Measurements from ENCODE around the gene GRK6. TPM values are rescaled to one million over a fixed set of nuclear protein-coding genes. Genes with fewer than 3 reads are reported as not detected.
A peak's percentile ranks its signal among the peaks of the same experiment; 100 is the strongest.

Gene GRK6
- total and polyA plus RNA-seq, 3 donors from 2014 or later = 32.6 to 57.0 (median 51.8) TPM

- Histone ChIP-seq H3K9me3 (no peaks in the 10 kb centered on the region), H3K27me3 (no peaks in the 10 kb centered on the region), H3K27ac (no peak overlapping the region), H3K4me3 (no peak overlapping the region), H3K4me1 (peaks cover 25% of the 10 kb centered on the region), H3K36me3 (ENCODE audit: low read depth, missing control alignments) (no peaks in the 10 kb centered on the region)
- intact Hi-C loops (cut with DNase I; ENCODE audit: low total_unique reads) = no loop called here
- WGBS, 2 donors = 84 to 87% methylated on average over 10 of the region's 10 CpGs
- TF ChIP-seq CTCF (IDR thresholded peaks at IDR 0.05) (no peak), POLR2A (IDR thresholded peaks at IDR 0.05) (no peak)
- no peak for DNase-seq
Measured at GRCh38 chr5:177470759-177471536, 44.5 kb downstream of the GRK6 start.

GRCh38 chr5:177471610-177472356 is 45.3 kb downstream of the GRK6 start:
- TF ChIP-seq CTCF (IDR thresholded peaks at IDR 0.05) = no peak
- TF ChIP-seq POLR2A (IDR thresholded peaks at IDR 0.05) = no peak
- Histone ChIP-seq H3K27me3 (no peaks in the 10 kb centered on the region), H3K4me1 (peaks cover 25% of the 10 kb centered on the region), H3K4me3 (peak overlapping the region; percentile 71 to 72), H3K36me3 (ENCODE audit: low read depth, missing control alignments) (no peaks in the 10 kb centered on the region), H3K27ac (no peak overlapping the region), H3K9me3 (no peaks in the 10 kb centered on the region)
- intact Hi-C loops (cut with DNase I; ENCODE audit: low total_unique reads) = no loop called here
- DNase-seq = peak; percentile 57
- WGBS, 2 donors = 54 to 59% methylated on average over 10 to 14 of the region's 14 CpGs

GRCh38 chr5:177472460-177473442 is 46.3 kb downstream of the GRK6 start:
- Histone ChIP-seq H3K9me3 (no peaks in the 10 kb centered on the region), H3K4me1 (peaks cover 26% of the 10 kb centered on the region), H3K36me3 (ENCODE audit: low read depth, missing control alignments) (no peaks in the 10 kb centered on the region), H3K27ac (peak overlapping the region; percentile 73 to 82), H3K4me3 (peak overlapping the region; percentile 71 to 72), H3K27me3 (no peaks in the 10 kb centered on the region)
- no peak for TF ChIP-seq POLR2A (IDR thresholded peaks at IDR 0.05)
- no peak for TF ChIP-seq CTCF (IDR thresholded peaks at IDR 0.05)
- 0 to 1% methylated on average over 11 to 67 of the region's 93 CpGs for WGBS, 2 donors
- intact Hi-C loops (cut with DNase I; ENCODE audit: low total_unique reads) = no loop called here
- no peak for DNase-seq

- intact Hi-C loops (cut with DNase I; ENCODE audit: low total_unique reads) = no loop called here
- TF ChIP-seq POLR2A (IDR thresholded peaks at IDR 0.05) = no peak
- no peak for TF ChIP-seq CTCF (IDR thresholded peaks at IDR 0.05)
- DNase-seq = peak; percentile 53
- no peaks in the 10 kb centered on the region for H3K27me3 ChIP-seq
- 1 to 7% methylated on average over 7 to 42 of the region's 69 CpGs for WGBS, 2 donors
- no peaks in the 10 kb centered on the region for H3K36me3 ChIP-seq (ENCODE audit: low read depth, missing control alignments)
- peak within 1 kb of the TSS; percentile 73 to 82 for H3K27ac ChIP-seq
- H3K4me1 ChIP-seq = peaks cover 33% of the 10 kb centered on the region
- H3K9me3 ChIP-seq = no peaks in the 10 kb centered on the region
- peak within 1 kb of the TSS; percentile 71 to 72 for H3K4me3 ChIP-seq
Measured at GRCh38 chr5:177473443-177474001, 47.0 kb downstream of the GRK6 start, which contains the start of gene DBN1. Gene DBN1, minus strand, starts transcription at chr5:177473634. Its CDS starts 113 bp downstream, at chr5:177473521.
